ENCODE results near the gene KRTAP4-1.

The KRTAP4-1 gene

DNA sequence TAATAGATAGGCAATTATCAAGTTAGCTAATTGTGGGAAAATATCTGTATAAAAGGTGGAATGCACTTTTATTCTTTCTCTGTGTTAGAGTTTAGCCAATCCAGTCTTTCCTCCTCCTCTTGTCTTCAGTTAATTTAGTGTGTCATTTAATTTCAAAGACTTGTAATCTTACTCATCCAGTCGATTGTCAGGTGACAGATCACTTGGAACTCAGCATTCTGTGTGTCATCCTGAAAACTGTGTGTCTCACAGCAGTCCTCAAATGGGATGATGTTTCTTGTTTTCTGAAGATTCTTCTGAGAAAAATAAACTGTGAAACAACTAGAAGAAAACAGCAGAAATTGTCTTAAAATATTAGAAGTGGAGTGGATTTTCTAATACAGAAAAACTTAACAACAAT, 290 bp upstream of the KRTAP4-1 start:
- no peak for DNase-seq (ENCODE audit: low read depth)
- TF ChIP-seq CTCF (IDR thresholded peaks at IDR 0.05; ENCODE audit: low read length, missing control alignments), result no peak

DNA sequence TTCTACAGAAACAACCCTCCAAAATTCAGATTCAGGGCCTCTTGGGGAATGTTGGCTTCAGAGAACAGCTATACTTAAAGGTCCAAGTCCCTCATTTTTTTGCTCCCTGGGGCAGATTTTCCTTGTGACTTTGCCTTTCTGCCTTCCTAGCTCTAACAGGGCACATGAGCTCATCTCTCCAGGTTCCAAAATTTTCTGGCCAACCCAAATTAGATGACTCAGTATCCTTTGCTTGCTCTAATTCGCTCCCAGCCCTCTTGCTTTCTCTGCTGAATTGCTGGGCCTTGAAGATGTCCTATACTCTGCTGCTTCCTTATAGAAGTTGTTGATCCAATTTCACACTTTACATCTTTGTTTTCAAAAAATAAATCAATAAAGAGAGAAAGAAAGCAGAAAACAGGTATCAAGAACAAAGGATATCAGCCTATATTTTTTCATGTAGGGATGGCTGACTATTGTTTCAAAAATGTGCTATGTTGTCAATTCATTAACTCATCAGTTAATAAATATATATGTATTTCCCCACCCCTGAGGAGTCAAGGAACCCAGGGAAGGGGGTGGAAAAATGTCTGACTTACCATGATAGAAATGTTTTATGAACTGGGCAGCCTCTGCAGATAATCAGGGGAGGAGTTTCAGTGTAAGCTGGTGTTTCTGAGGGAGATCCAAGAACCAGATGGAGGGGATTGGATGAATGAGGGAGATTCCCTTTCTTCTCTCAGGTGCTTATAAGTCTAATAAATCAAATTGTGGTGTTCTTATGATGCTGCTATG, 5.7 kb downstream of the KRTAP4-1 start:
- no peak overlapping the region for H3K4me3 ChIP-seq (replicated peaks; ENCODE audit: low read depth, low read length)
- no peak for TF ChIP-seq CTCF (IDR thresholded peaks at IDR 0.05; ENCODE audit: low read length, missing control alignments)
- DNase-seq (ENCODE audit: low read depth), result no peak

More for the DNA sequence above, 290 bp upstream of the KRTAP4-1 start:
- no peak overlapping the region for H3K4me3 ChIP-seq (replicated peaks; ENCODE audit: low read depth, low read length)

DNA sequence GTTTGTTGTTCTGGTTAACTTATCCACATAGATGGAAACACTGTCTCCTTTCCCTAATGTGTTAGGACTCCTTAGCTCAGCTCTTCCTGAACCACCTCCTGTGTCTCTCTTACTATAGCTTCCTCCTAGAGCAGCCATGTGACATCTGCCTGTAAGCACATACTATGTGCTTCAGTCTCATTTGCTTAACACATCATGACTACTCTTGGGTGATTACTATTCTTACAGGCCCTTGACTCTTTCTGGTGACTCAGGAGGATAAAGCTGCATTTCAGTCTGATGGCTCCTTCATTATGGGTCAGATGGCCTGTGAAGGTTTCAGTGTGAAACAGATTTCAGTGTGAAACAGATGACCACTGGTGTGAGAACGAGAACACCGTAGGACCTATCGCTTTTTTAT, 6.4 kb downstream of the KRTAP4-1 start:
- TF ChIP-seq CTCF (IDR thresholded peaks at IDR 0.05; ENCODE audit: low read length, missing control alignments), result no peak
- H3K4me3 ChIP-seq (replicated peaks; ENCODE audit: low read depth, low read length), result no peak overlapping the region
- DNase-seq (ENCODE audit: low read depth), result no peak

DNA sequence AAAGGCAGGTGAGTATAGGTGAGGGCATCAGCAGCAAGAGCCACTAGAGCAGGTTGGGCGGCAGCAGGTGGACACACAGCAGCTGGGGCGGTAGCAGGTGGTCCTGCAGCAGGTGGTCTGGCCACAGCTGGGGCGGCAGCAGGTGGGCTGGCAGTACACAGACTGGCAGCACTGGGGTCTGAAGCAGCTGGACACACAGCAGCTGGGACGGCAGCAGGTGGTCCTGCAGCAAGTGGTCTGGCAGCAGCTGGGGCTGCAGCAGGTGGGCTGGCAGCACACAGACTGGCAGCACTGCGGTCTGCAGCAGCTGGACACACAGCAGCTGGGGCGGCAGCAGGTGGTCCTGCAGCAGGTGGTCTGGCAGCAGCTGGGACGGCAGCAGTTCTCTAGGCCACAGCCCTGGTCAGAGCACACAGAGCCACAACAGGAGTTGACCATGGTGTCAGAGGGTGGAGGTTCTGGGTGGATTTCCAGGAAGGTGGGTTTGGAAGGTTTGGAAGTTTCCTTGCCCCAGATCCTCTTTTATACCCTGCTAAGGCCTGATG, 6.9 kb downstream of the KRTAP4-1 start, which contains the start of gene KRTAP4-2:
Gene KRTAP4-2, minus strand, starts transcription at position 495 of the 545 bp plus-strand sequence. Its CDS starts 57 bp downstream, at position 438.
- DNase-seq (ENCODE audit: low read depth), result no peak
- no peak for TF ChIP-seq CTCF (IDR thresholded peaks at IDR 0.05; ENCODE audit: low read length, missing control alignments)
- no peak within 1 kb of the TSS for H3K4me3 ChIP-seq (replicated peaks; ENCODE audit: low read depth, low read length)

DNA sequence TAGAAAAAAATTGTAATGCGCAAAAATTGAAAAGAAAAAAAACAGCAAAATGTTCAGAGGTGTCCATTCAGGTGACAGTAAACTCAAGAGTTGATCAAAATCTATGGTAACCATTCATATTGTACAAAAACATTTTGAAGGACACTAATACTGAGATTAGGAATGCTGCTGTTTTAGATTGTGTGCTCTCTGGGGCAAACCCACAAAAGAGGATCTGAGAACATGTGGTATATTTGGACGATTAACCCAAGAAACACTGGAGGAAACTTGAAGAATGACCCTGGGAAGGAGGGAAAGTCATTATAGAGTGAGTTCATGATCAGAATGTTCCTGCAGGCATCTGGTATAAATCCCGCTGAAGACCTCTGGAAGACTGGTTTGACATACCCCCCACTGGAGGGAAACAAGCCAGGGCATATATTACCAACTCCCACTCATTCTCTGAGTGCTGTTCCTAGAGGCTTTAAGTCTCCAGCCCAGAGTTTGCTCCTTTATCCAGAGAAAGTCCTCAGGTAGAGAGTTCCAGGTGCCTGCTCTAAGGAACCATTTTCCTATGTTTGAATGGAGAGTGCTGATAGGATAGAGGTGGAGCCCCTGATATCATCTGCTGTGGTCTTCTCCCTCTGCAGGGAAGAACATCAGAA, 7.8 kb downstream of the KRTAP4-1 start:
- H3K4me3 ChIP-seq (replicated peaks; ENCODE audit: low read depth, low read length), result no peak overlapping the region
- no peak for DNase-seq (ENCODE audit: low read depth)
- no peak for TF ChIP-seq CTCF (IDR thresholded peaks at IDR 0.05; ENCODE audit: low read length, missing control alignments)

DNA sequence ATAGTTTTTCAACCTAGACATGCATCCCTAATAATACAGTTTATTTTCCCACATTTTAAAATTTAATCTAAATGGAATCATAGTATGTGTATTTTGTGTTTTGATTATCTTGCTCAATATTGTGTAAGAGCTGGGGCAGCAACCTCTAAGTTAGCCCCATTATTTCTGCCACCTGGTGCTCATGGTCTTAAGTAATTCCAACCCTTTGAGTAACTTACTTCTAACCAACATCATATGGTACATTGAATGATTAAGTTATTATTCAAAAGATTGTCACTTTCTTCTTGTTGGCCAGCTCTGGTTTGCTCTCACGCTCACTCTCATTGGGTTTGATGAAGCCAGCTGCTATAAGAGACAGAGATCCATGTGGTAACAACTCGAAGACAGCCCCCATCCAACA, 12.8 kb downstream of the KRTAP4-1 start:
- no peak for DNase-seq (ENCODE audit: low read depth)
- H3K4me3 ChIP-seq (replicated peaks; ENCODE audit: low read depth, low read length), result no peak overlapping the region
- no peak for TF ChIP-seq CTCF (IDR thresholded peaks at IDR 0.05; ENCODE audit: low read length, missing control alignments)

All from fibroblast of pulmonary artery (primary cell).